ENCODE measurements around the gene KIAA1958. TPM values are rescaled to one million over a fixed set of nuclear protein-coding genes. Genes with fewer than 3 reads are reported as not detected.

The KIAA1958 gene
- total RNA-seq, 1 experiment from 2014 or later, result 18.5 TPM

GRCh38 chr9:112506571-112506970, 19.9 kb downstream of the KIAA1958 start:
- Histone ChIP-seq H3K9me2 (ENCODE audit: insufficient read depth) (no peaks in the 10 kb centered on the region), H4K20me1 (ENCODE audit: insufficient read depth) (no peaks in the 10 kb centered on the region), H3K4me3 (replicated peaks in 1 of 2; ENCODE audit: low read depth in 1 of 2, low read length in 2 of 2) (no peak overlapping the region), H3K36me3 (ENCODE audit: control insufficient read depth in 1 of 2, insufficient read depth in 2 of 2, low read length in 2 of 2) (no peaks in the 10 kb centered on the region), H3K4me1 (ENCODE audit: control insufficient read depth in 1 of 2, insufficient read depth in 2 of 2, low read length in 2 of 2) (no peaks in the 10 kb centered on the region), H3K9me3 (ENCODE audit: control insufficient read depth in 1 of 2, insufficient read depth in 1 of 2, low read depth in 1 of 2, low read length in 2 of 2) (no peaks in the 10 kb centered on the region), H3K9ac (ENCODE audit: low read length) (no peak overlapping the region), H3K27ac (ENCODE audit: low read depth, low read length) (no peak overlapping the region), H3K4me2 (ENCODE audit: low read length) (no peak overlapping the region), H3K27me3 (ENCODE audit: insufficient read depth, low read length) (no peaks in the 10 kb centered on the region), H2AFZ (ENCODE audit: low read depth, low read length, poor library complexity, severe bottlenecking) (no peak overlapping the region), H3K79me2 (ENCODE audit: insufficient read depth, low read length) (peaks cover 22% of the 10 kb centered on the region)
- DNase-seq (ENCODE audit: low read depth, low spot score), result no peak
- ChIA-PET POLR2A (no interaction called here), CTCF (no interaction called here), RAD21 (ENCODE audit: low non-redundant PET in 1 of 2, low total read pairs in 2 of 2, uncharacterized antibody in 2 of 2, unreplicated experiment in 2 of 2) (no interaction called here)
- no peak for TF ChIP-seq EZH2 (IDR thresholded peaks at IDR 0.05)
- no peak for TF ChIP-seq SIN3A (IDR thresholded peaks at IDR 0.05; ENCODE audit: low read depth)
- no peak for TF ChIP-seq POLR2AphosphoS5 (IDR thresholded peaks at IDR 0.05; ENCODE audit: low read depth, low read length)
- TF ChIP-seq EGR1 (IDR thresholded peaks at IDR 0.05; ENCODE audit: low read depth), result no peak
- TF ChIP-seq ZNF274 (IDR thresholded peaks at IDR 0.05; ENCODE audit: low read depth, low read length), result no peak
- no peak for TF ChIP-seq TCF7L2 (IDR thresholded peaks at IDR 0.05; ENCODE audit: borderline replicate concordance, extremely low read depth, insufficient read depth, insufficient read length)
- TF ChIP-seq ELF1 (IDR thresholded peaks at IDR 0.05; ENCODE audit: borderline replicate concordance, low read depth), result no peak
- TF ChIP-seq ATF3 (IDR thresholded peaks at IDR 0.05), result no peak
- no peak for TF ChIP-seq ZBTB33 (IDR thresholded peaks at IDR 0.05; ENCODE audit: extremely low read depth, insufficient replicate concordance, low read length)
- TF ChIP-seq YY1 (IDR thresholded peaks at IDR 0.05; ENCODE audit: extremely low read depth, insufficient replicate concordance, low read depth, low read length), result no peak
- no peak for TF ChIP-seq EZH2phosphoT487 (IDR thresholded peaks at IDR 0.05; ENCODE audit: borderline replicate concordance)
- TF ChIP-seq JUND (IDR thresholded peaks at IDR 0.05), result no peak
- no peak for TF ChIP-seq SP1 (IDR thresholded peaks at IDR 0.05; ENCODE audit: low read depth)
- no peak for TF ChIP-seq MAX (IDR thresholded peaks at IDR 0.05)
- TF ChIP-seq RAD21 (IDR thresholded peaks at IDR 0.05; ENCODE audit: low read depth), result no peak
- no peak for TF ChIP-seq CBX3 (IDR thresholded peaks at IDR 0.05; ENCODE audit: low read depth)
- no peak for ATAC-seq
- BruUV-seq (replicated peaks), result no TSS peak
- intact Hi-C loops (cut with micrococcal nuclease), result no loop called here

All from HCT116 (cell line).